OCI-LY1 (cell line): ENCODE measurements around the gene RNU2-63P.
A peak's percentile ranks its signal among the peaks of the same experiment; 100 is the strongest.

Experiments used
- H2AFZ ChIP-seq: fragments of 200-600 bp; sonication (generic), shearing (Covaris generic); 2 replicates; pipeline ENCODE4 v1.6.0; 2014; ENCODE audit warnings: antibody characterized with exemption, mild to moderate bottlenecking, low read length
- H3F3A ChIP-seq: fragments of 200-600 bp; sonication (generic), shearing (Covaris generic); 2 replicates; pipeline ENCODE4 v1.6.0; 2014; ENCODE audit warnings: mild to moderate bottlenecking, antibody characterized with exemption, low read length, moderate library complexity; ENCODE audit not compliant: insufficient read depth
- H3K27ac ChIP-seq: fragments of 200-600 bp; sonication (generic); 2 replicates; pipeline ENCODE4 v1.5.1; 2014; ENCODE audit warnings: low read length, mixed run types, mild to moderate bottlenecking, low read depth; ENCODE audit not compliant: poor library complexity, severe bottlenecking
- H3K27me3 ChIP-seq: fragments of 200-600 bp; sonication (generic); 2 replicates; pipeline ENCODE4 v1.6.0; 2014; ENCODE audit warnings: antibody characterized with exemption, mild to moderate bottlenecking, low read length, moderate library complexity; ENCODE audit not compliant: insufficient read depth
- H3K36me3 ChIP-seq: fragments of 200-600 bp; sonication (generic); 2 replicates; pipeline ENCODE4 v1.6.1; 2014; ENCODE audit warnings: mild to moderate bottlenecking, antibody characterized with exemption, low read length, moderate library complexity, mixed read lengths; ENCODE audit not compliant: insufficient read depth
- H3K4me1 ChIP-seq: fragments of 200-600 bp; sonication (generic); 2 replicates; pipeline ENCODE4 v1.5.1; 2014; ENCODE audit warnings: mild to moderate bottlenecking, low read length, moderate library complexity; ENCODE audit not compliant: insufficient read depth, severe bottlenecking
- H3K4me2 ChIP-seq: fragments of 200-600 bp; sonication (generic), shearing (Covaris generic); 2 replicates; pipeline ENCODE4 v1.6.1; 2014; ENCODE audit warnings: low read length
- H3K4me3 ChIP-seq: fragments of 200-600 bp; sonication (generic); 2 replicates; pipeline ENCODE4 v1.5.1; 2014; ENCODE audit warnings: low read length, low read depth, mild to moderate bottlenecking, mixed read lengths; ENCODE audit not compliant: poor library complexity, severe bottlenecking
- H3K79me2 ChIP-seq: fragments of 200-600 bp; shearing (Covaris generic); 2 replicates; pipeline ENCODE4 v1.6.1; 2016; ENCODE audit warnings: mixed run types, low read length, mixed read lengths; ENCODE audit not compliant: insufficient read depth
- H3K9ac ChIP-seq: fragments of 200-600 bp; sonication (generic), shearing (Covaris generic); 2 replicates; pipeline ENCODE4 v1.6.1; 2014; ENCODE audit warnings: mild to moderate bottlenecking, low read length, mixed read lengths
- H3K9me2 ChIP-seq: fragments of 200-600 bp; sonication (generic), shearing (Covaris generic); 2 replicates; pipeline ENCODE4 v1.6.1; 2014; ENCODE audit warnings: low read depth, mild to moderate bottlenecking, low read length, mixed read lengths
- H3K9me3 ChIP-seq: fragments of 200-600 bp; shearing (Covaris generic); 2 replicates; pipeline ENCODE4 v1.6.1; 2014; ENCODE audit warnings: low read length, mixed read lengths
- H4K20me1 ChIP-seq: fragments of 200-600 bp; sonication (generic), shearing (Covaris generic); 2 replicates; pipeline ENCODE4 v1.6.0; 2016; ENCODE audit warnings: mild to moderate bottlenecking, low read length; ENCODE audit not compliant: insufficient read depth
- CTCF ChIP-seq: fragments of 200-600 bp; sonication (generic), shearing (Covaris generic); IDR thresholded peaks from 2 replicates; pipeline ENCODE4 v1.5.1; 2017; ENCODE audit warnings: mild to moderate bottlenecking, antibody characterized with exemption, low read length, moderate library complexity, mixed read lengths
- EZH2 ChIP-seq: fragments of 200-600 bp; sonication (generic), shearing (Covaris generic); IDR thresholded peaks from 2 replicates; pipeline ENCODE4 v1.8.0; 2017; ENCODE audit warnings: borderline replicate concordance, mixed run types, mild to moderate bottlenecking, antibody characterized with exemption, low read length, moderate library complexity, mixed read lengths

The RNU2-63P gene

GRCh38 chr2:88059979-88060906 lies 43.9 kb upstream of the RNU2-63P start:
- no peak overlapping the region for H3K4me2 ChIP-seq
- no peaks in the 10 kb centered on the region for H3K79me2 ChIP-seq
- no peaks in the 10 kb centered on the region for H3K27me3 ChIP-seq
- H3K4me3 ChIP-seq = no peak overlapping the region
- no peak overlapping the region for H3K9ac ChIP-seq
- no peaks in the 10 kb centered on the region; the same call in 1 of the 2 replicates for H3K36me3 ChIP-seq
- H3F3A ChIP-seq = no peaks in the 10 kb centered on the region
- no peak overlapping the region for H3K27ac ChIP-seq
- TF ChIP-seq CTCF (peak; percentile 79), EZH2 (no peak)
- no peaks in the 10 kb centered on the region for H3K9me2 ChIP-seq
- H2AFZ ChIP-seq = no peak overlapping the region
- H4K20me1 ChIP-seq = no peaks in the 10 kb centered on the region
- peaks cover 9% of the 10 kb centered on the region for H3K4me1 ChIP-seq
- no peaks in the 10 kb centered on the region for H3K9me3 ChIP-seq

- no peaks in the 10 kb centered on the region for H3F3A ChIP-seq
- H3K4me3 ChIP-seq = no peak overlapping the region
- H3K9me3 ChIP-seq = no peaks in the 10 kb centered on the region
- no peaks in the 10 kb centered on the region for H3K9me2 ChIP-seq
- TF ChIP-seq CTCF (no peak), EZH2 (no peak)
- H2AFZ ChIP-seq = 0 out of 2 replicates have a peak overlapping the region, but pooled peaks have one; percentile 28
- no peak overlapping the region for H3K9ac ChIP-seq
- H3K27ac ChIP-seq = no peak overlapping the region
- H3K79me2 ChIP-seq = peaks cover 19% of the 10 kb centered on the region
- peaks cover 25% of the 10 kb centered on the region for H3K4me1 ChIP-seq
- H3K27me3 ChIP-seq = no peaks in the 10 kb centered on the region
- H4K20me1 ChIP-seq = no peaks in the 10 kb centered on the region
- no peak overlapping the region for H3K4me2 ChIP-seq
- H3K36me3 ChIP-seq = peaks cover 7% of the 10 kb centered on the region; the same call in 1 of the 2 replicates
These were observed 41.8 kb upstream of the RNU2-63P start for GRCh38 chr2:88058191-88058590.

GRCh38 chr2:88057437-88057844 lies 41.1 kb upstream of the RNU2-63P start:
- no peak overlapping the region for H3K9ac ChIP-seq
- TF ChIP-seq EZH2 (no peak), CTCF (no peak)
- no peak overlapping the region for H3K27ac ChIP-seq
- H2AFZ ChIP-seq = peak overlapping the region; percentile 45; the same call in 1 of the 2 replicates
- peaks cover 15% of the 10 kb centered on the region; the same call in 1 of the 2 replicates for H3K36me3 ChIP-seq
- no peak overlapping the region for H3K4me2 ChIP-seq
- no peaks in the 10 kb centered on the region for H3F3A ChIP-seq
- H3K4me1 ChIP-seq = peaks cover 28% of the 10 kb centered on the region
- H3K9me3 ChIP-seq = no peaks in the 10 kb centered on the region
- no peaks in the 10 kb centered on the region for H3K27me3 ChIP-seq
- H3K79me2 ChIP-seq = peaks cover 24% of the 10 kb centered on the region
- H3K4me3 ChIP-seq = no peak overlapping the region
- no peaks in the 10 kb centered on the region for H3K9me2 ChIP-seq
- H4K20me1 ChIP-seq = no peaks in the 10 kb centered on the region
